SHP77 treated with DMSO at 0.1 percent for 48 hours (cell line): ENCODE data around the gene KIFC1.
"Not testable (repeated sequence)": the region's sequence is repeated elsewhere in the genome, so short reads cannot be mapped to it uniquely, and the experiment has no call there.

Experiments used
- DNase-seq: peaks from one replicate; lab custom pipeline; 2025; lab: John Stamatoyannopoulos, UW

KIFC1 gene, protein sequence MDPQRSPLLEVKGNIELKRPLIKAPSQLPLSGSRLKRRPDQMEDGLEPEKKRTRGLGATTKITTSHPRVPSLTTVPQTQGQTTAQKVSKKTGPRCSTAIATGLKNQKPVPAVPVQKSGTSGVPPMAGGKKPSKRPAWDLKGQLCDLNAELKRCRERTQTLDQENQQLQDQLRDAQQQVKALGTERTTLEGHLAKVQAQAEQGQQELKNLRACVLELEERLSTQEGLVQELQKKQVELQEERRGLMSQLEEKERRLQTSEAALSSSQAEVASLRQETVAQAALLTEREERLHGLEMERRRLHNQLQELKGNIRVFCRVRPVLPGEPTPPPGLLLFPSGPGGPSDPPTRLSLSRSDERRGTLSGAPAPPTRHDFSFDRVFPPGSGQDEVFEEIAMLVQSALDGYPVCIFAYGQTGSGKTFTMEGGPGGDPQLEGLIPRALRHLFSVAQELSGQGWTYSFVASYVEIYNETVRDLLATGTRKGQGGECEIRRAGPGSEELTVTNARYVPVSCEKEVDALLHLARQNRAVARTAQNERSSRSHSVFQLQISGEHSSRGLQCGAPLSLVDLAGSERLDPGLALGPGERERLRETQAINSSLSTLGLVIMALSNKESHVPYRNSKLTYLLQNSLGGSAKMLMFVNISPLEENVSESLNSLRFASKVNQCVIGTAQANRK

DNA sequence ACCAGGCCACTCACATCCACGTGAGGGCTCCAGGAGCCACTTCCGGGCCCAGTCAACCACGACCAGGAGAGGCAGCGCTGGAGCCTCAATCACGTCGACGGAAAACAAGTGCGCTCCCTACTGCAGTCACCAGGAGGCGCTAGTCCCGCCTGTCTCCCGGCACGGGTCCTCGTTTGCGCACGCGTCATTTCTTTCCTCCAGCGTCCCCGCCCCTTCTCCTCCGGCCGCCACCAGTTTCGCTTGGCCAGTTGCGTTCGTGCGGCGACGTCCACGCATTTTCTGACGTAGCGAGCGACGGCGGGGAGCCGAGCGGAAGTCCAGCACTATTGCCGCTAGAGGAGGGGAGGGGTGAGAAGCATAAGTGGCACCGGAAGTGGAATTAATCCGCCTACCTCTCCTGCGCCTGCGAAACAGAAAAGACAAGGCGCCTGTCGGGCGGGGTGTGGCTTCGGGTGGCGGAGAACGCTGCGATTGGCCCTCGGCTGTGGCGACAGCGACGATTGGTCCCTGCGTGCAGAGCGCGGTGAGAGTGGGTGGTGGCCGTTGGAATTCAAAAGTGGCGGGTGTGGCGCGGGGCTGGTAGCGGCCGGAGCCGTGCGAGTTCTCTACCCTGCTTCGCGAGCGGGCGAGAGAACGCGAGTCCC lies at the start of gene KIFC1:
TSS of gene KIFC1 (plus strand) at position 546 of the 644 bp plus-strand sequence. CDS start 163 bp downstream, outside the sequence.
- DNase-seq, result peak; percentile 97

- not testable (repeated sequence) for DNase-seq
Measured at GRCh38 chr6:33343606-33343952, 48.0 kb upstream of the KIFC1 start.

DNA sequence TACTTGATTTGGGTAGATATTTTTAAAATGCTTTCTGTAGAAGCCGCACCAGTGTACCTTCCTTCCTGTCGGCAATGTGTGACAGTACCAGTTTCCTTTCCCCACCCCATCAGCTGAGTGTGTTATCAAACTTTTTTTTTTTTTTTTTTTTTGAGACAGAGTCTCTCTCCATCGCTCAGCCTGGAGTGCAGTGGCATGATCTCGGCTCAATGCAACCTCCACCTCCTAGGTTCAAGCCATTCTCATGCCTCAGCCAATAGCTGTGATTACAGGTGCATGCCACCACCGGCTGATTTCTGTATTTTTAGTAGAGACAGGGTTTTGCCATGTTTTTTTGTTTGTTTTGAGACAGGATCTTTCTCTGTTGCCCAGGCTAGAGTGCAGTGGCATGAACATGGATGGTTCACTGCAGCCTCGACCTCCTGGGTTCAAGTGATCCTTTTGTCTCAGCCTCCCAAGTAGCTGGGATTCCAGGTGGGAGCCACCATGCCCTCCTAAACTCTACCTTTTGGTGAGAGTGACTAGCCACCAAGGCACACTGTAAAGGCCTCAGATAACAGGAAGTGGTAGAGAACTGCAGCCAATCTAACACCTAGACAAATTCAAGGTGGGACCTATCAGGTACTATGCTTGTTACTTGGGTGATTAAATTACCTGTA lies 47.5 kb upstream of the KIFC1 start:
- DNase-seq, result no peak

DNA sequence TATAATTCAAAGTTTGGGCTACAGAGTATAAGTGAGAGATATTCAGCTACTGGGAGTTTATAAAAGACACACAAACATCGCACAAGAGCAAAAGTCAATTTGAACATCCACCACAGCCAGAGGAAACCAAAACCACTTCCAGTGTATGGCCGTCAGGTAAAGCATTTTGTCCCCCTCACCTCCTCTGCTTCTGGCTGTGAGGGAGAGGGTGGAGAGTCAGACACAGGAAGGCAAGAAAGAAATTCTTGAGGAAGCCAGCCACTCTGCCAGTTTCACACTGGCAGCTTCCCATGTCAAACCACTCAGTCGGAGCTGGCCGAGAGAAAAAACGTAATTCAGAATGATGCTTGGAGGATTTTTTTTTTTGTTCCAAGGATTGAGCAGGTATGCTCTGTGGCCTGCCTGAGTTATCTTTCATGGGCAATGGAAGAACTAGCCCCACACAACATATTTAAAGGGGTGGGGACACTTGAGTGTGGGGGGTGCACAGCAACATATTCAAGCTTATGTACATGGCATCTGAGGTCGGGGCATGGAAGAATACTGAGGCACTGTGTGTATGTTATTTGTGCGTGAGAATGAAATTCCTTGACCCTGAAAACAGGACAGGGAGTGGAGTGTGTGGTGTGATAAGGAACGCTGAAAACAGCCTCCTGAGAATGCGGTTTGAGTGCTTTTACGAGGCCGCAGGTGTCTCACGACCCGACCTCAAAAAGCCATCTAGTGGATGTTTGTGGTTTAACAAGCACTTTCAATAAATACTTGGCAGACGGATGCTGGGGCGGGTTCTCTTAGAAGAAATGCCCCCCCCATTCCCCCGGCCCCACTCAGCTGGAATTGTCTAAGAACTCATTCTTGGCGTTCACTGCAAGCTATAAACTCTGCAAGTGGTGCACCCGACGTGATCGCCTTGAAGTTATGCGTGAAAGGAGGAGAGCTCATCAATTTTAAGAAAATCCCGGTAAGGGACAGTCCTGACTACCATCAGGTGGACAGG lies 46.6 kb upstream of the KIFC1 start:
- DNase-seq, result peak; percentile 18

- DNase-seq, result not testable (repeated sequence)
Measured at GRCh38 chr6:33346972-33347371, 44.7 kb upstream of the KIFC1 start.

- no peak for DNase-seq
Measured at GRCh38 chr6:33347816-33348215, 43.8 kb upstream of the KIFC1 start.

- DNase-seq, result not testable (repeated sequence)
Measured at GRCh38 chr6:33355860-33356259, 35.8 kb upstream of the KIFC1 start.

GRCh38 chr6:33356295-33356694 lies 35.3 kb upstream of the KIFC1 start:
- no peak for DNase-seq

DNA sequence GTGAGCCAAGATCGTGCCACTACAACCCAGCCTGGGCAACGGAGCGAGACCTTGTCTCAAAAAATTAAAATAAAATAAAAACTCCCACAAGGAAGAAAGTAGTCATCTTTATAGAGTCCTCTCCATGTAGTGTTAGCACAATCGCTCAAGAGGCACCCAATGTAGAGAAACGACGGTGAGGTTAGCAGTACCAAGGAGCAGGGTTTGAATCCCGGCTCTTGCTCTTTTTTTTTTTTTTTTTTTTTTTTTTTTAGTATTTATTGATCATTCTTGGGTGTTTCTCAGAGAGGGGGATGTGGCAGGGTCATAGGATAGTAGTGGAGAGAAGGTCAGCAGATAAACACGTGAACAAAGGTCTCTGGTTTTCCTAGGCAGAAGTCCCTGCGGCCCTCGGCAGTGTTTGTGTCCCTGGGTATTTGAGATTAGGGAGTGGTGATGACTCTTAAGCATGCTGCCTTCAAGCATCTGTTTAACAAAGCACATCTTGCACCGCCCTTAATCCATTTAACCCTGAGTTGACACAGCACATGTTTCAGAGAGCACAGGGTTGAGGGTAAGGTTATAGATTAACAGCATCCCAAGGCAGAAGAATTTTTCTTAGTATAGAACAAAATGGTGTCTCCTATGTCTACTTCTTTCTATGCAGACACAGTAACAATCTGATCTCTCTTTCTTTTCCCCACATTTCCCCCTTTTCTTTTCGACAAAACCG lies 34.3 kb upstream of the KIFC1 start:
- DNase-seq, result not testable (repeated sequence)

DNA sequence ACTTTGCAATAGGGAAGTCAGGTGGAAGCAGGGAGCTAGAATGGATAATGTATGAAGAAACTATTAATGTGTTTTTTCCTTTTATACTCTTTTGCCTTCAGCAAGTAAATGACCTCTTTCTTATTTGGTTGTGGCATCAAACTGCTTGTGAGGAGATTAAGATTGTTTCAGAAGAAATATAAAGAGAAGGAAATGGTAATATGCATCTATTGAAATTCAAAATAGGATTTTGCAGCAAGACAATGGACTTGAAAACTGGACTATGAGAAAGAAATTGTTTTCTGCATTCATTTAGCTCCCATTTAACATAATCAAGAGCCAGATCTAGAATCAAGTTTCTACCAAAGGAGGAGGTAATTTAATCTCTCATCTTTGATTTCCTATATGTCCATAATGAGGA lies 32.3 kb upstream of the KIFC1 start:
- DNase-seq, result no peak

- not testable (repeated sequence) for DNase-seq
Measured at GRCh38 chr6:33363486-33363885, 28.1 kb upstream of the KIFC1 start.

DNA sequence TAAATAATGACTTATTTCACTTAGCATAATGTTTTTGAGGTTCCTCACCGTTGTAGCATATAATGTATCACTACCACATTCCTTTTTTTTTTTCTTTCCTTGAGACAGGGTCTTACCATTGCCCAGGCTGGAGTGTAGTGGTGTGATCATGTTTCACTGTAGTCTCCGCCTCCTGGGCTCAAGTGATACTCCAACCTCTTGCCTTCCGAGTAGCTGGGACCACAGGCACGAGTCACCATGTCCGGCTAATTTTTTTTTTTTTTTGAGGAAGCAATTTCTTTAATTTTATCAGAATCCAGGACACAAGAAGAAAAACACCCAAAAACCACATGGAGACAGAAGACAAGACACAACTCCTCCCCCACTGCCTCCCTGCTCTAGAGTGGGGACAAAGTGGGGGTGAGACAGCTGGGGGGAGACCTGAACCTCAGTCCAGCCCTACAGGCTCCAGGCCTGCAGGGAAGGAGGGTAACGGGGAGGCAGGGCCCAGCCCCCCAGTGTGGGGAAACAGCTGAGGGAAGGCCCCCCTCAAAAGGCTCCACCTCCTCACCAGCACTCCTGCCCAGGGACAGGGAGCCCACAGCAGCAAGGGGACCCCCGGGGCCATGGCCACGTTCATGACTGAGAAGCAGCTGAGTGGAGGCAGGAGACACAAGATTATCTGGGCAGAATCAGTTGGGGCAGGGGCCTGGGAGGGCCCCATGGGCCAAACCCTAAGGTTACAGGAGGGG lies 27.0 kb upstream of the KIFC1 start:
- DNase-seq, result not testable (repeated sequence)

DNA sequence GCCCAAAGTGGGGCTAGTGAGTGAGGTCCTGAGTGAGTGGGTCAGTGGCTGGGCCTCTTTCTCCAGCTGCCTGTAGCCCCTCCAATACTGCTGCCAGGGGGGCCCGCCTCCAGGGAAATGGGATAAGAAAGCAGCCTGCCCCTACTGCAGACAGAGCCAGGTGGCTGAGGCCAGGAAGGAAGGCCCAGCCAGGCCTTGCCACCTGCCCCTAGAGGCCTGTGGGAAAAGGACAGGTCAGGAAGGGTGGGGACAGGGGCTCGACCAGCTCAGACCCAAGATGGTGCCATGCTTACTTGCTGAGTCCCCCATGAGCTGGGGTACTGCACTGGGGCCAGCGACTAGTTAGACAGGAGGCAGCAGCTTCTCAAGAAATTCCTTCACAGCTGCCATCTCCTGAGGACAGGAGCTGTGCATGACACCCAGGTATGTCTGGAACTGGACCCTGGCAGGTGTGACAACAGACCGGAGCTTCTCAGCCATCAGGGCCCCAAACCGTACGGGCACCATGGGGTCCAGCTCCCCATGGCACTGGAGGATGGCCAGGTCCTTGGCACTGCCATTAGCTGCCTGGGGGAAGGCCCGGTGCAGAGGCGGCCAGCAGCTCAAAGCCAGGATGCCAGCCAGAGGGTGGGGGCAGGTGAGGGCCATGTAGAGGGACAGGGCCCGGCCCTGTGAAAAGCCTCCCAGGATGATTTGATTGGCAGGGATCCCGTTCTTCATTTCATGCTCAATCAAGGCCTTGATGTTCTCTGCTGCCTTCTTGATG lies 26.2 kb upstream of the KIFC1 start:
- not testable (repeated sequence) for DNase-seq

DNA sequence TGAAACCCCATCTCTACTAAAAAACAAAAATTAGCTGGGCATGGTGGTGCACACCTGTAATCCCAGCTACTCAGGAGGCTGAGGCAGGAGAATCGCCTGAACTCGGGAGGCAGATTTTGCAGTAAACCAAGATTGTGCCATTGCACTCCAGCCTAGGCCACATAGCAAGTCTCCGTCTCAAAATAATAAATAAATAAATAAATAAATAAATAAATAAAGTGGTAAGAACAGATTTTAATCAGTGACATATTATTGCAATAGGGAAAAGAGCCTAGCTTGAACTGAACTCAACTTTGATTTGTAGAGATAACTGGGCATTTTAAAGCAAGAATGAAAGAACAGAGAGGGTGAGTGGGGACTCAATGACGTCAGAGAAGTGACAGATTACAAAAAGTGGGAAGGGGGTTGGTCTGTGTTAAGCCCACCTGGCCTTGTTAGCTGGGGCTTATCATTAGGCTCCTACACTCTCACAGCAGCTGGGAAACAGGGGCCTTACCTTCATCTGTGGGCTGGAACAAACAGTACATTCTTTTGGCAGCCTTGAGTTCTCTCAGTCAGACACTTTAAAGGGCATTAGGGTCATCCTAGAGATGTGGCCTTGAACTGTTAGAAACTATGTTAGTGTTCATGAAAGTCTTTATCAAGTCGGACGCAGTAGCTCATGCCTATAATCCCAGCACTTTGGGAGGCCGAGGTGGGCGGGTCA lies 24.5 kb upstream of the KIFC1 start:
- DNase-seq, result no peak

- not testable (repeated sequence) for DNase-seq
Measured at GRCh38 chr6:33367715-33368025, 24.0 kb upstream of the KIFC1 start.

GRCh38 chr6:33371901-33372300 lies 19.7 kb upstream of the KIFC1 start:
- DNase-seq, result not testable (repeated sequence)

- no peak for DNase-seq
Measured at GRCh38 chr6:33372526-33373123, 19.0 kb upstream of the KIFC1 start.
